K562 (cell line): ENCODE results near the gene MYMX. TPM values are rescaled to one million over a fixed set of nuclear protein-coding genes. Genes with fewer than 3 reads are reported as not detected.

Experiments
- ATAC-seq: fragments of 200-7000 bp; cut with Tn5 transposase; 3 replicates; pipeline ENCODE4 v1.9.1; 2020; ENCODE audit warnings: moderate library complexity
- BruUV-seq: library from RNA; stranded (reverse); fragments of 400-500 nt; replicated peaks from 2 replicates; lab custom pipeline; 2021; lab: Mats Ljungman, UMichigan
- CTCF ChIA-PET: fragments of 300-600 bp; formaldehyde crosslinking; extraction: SDS; loops from one replicate; lab custom pipeline; 2021; ENCODE audit warnings: low intra/inter-chr PET ratio; lab: Yijun Ruan, JAX
- POLR2A ChIA-PET: fragments of 300-600, 350-650 bp; sonication (Branson Sonifier 250); formaldehyde crosslinking; extraction: SDS; loops from one replicate; lab custom pipeline; 2021; ENCODE audit warnings: antibody characterized with exemption, inconsistent platforms; lab: Yijun Ruan, JAX
- DNase-seq, 4 experiments: peaks; one replicate each; pipeline versions ENCODE4 v3.0.0 to v3.0.0-alpha.2; 2011 to 2018; ENCODE audit warnings: low spot score in 3 of 4, mixed read lengths in 3 of 4; ENCODE audit errors: extremely low read depth in 1 of 4
- FAIRE-seq: peaks from 2 replicates; lab custom pipeline; 2011; peaks lifted over from hg19 to GRCh38; lab: Jason Lieb, UNC
- H2AFZ ChIP-seq: 2 replicates; pipeline ENCODE4 v1.6.0; 2011; ENCODE audit warnings: low read depth, low read length, control low read depth, inconsistent platforms
- H3K27ac ChIP-seq: fragments of 200-600 bp; 3 replicates; pipeline ENCODE4 v1.8.0; 2011; ENCODE audit warnings: low read depth, mild to moderate bottlenecking, control low read depth, inconsistent platforms, low read length, moderate library complexity, mixed read lengths; ENCODE audit errors: extremely low read depth
- H3K27me3 ChIP-seq, 2 experiments: fragments of 300-600 bp in 1 of 2; 2 replicates in 1 of 2; 3 replicates in 1 of 2; pipeline versions ENCODE4 v1.6.0 to v1.8.0; 2011; ENCODE audit warnings: inconsistent platforms in 2 of 2, low read length in 2 of 2, mild to moderate bottlenecking in 1 of 2, mixed read lengths in 1 of 2, moderate library complexity in 1 of 2; ENCODE audit not compliant: control insufficient read depth in 2 of 2, insufficient read depth in 2 of 2
- H3K36me3 ChIP-seq: fragments of 300-600 bp; 3 replicates; pipeline ENCODE4 v1.8.0; 2011; ENCODE audit warnings: mild to moderate bottlenecking, low read length, inconsistent platforms; ENCODE audit not compliant: control insufficient read depth, insufficient read depth
- H3K4me1 ChIP-seq, 2 experiments: fragments of 200-600 bp in 1 of 2; replicated peaks in 1 of 2; 2 replicates in 1 of 2; 3 replicates in 1 of 2; pipeline versions ENCODE4 v1.5.1 to v1.8.0; 2011; ENCODE audit warnings: inconsistent platforms in 2 of 2, low read length in 2 of 2, mild to moderate bottlenecking in 1 of 2, mixed read lengths in 1 of 2, moderate library complexity in 1 of 2; ENCODE audit not compliant: control insufficient read depth in 2 of 2, insufficient read depth in 2 of 2
- H3K4me2 ChIP-seq: 2 replicates; pipeline ENCODE4 v1.6.1; 2011; ENCODE audit warnings: low read length, control low read depth, inconsistent platforms, mixed read lengths; ENCODE audit not compliant: insufficient read depth
- H3K4me3 ChIP-seq: fragments of 200-600 bp; sonication (generic), shearing (Covaris generic); 2 replicates; pipeline ENCODE4 v1.5.1; 2016; ENCODE audit warnings: control low read depth, inconsistent platforms
- H3K79me2 ChIP-seq: fragments of 200-600 bp; 3 replicates; pipeline ENCODE4 v1.8.0; 2011; ENCODE audit warnings: low read length, inconsistent platforms; ENCODE audit not compliant: control insufficient read depth, insufficient read depth
- H3K9ac ChIP-seq, 2 experiments: 2 replicates each; pipeline versions ENCODE4 v1.6.0 to v1.6.1; 2011; ENCODE audit warnings: low read depth in 2 of 2, low read length in 2 of 2, control low read depth in 1 of 2, inconsistent platforms in 1 of 2, mild to moderate bottlenecking in 1 of 2, mixed read lengths in 1 of 2; ENCODE audit not compliant: insufficient read depth in 1 of 2
- H3K9me1 ChIP-seq: one replicate; pipeline ENCODE4 v1.6.0; 2011; ENCODE audit warnings: inconsistent platforms, mild to moderate bottlenecking, low read length, moderate library complexity; ENCODE audit not compliant: control insufficient read depth, insufficient read depth
- H3K9me3 ChIP-seq: replicated peaks from 2 replicates; pipeline ENCODE4 v1.5.1; 2011; ENCODE audit warnings: low read depth, low read length, inconsistent platforms; ENCODE audit not compliant: control insufficient read depth, insufficient read depth
- H4K20me1 ChIP-seq: replicated peaks from 2 replicates; pipeline ENCODE4 v1.6.1; 2011; ENCODE audit warnings: low read length, inconsistent platforms, mixed read lengths; ENCODE audit not compliant: control insufficient read depth, insufficient read depth
- CCNT2 ChIP-seq: IDR thresholded peaks from 2 replicates; pipeline ENCODE4 v1.6.1; 2011; ENCODE audit warnings: borderline replicate concordance, low read depth, mild to moderate bottlenecking, moderate library complexity, mixed read lengths, low read length; ENCODE audit not compliant: insufficient read length; ENCODE audit errors: extremely low read depth
- CHD2 ChIP-seq: IDR thresholded peaks from 2 replicates; pipeline ENCODE4 v1.6.1; 2011; ENCODE audit warnings: low read depth, low read length
- NELFE ChIP-seq: IDR thresholded peaks from 2 replicates; pipeline ENCODE4 v1.6.1; 2011; ENCODE audit warnings: mild to moderate bottlenecking; ENCODE audit not compliant: insufficient read depth, insufficient read length
- RBBP5 ChIP-seq: fragments of 200-600 bp; sonication (generic); IDR thresholded peaks from 2 replicates; pipeline ENCODE4 v1.6.1; 2012; ENCODE audit warnings: borderline replicate concordance, mild to moderate bottlenecking, low read length, control low read depth, inconsistent platforms; ENCODE audit not compliant: insufficient read depth, poor library complexity, severe bottlenecking
- TOE1 ChIP-seq, 2 experiments: fragments of 450-650 bp in 1 of 2; sonication (generic) in 1 of 2; formaldehyde crosslinking in 1 of 2; IDR thresholded peaks; 2 replicates each; pipeline versions ENCODE4 v1.7.1 to v1.8.0; 2016 to 2022; ENCODE audit warnings: borderline replicate concordance in 2 of 2, mild to moderate bottlenecking in 2 of 2, antibody characterized with exemption in 1 of 2, inconsistent platforms in 1 of 2, low read depth in 1 of 2, missing genetic modification reagents in 1 of 2, moderate library complexity in 1 of 2
- WGBS: fragments of 100-300 bp; shearing (Covaris generic); methylation state at CpG from one replicate; pipeline ENCODE4 v1.1.6; 2016; ENCODE audit warnings: low coverage, mixed read lengths; ENCODE audit not compliant: insufficient coverage; ENCODE audit errors: missing lambda C conversion rate; 5-methylcytosine and 5-hydroxymethylcytosine counted together
- in situ Hi-C: fragments of 300-500 bp; cut with MboI; formaldehyde crosslinking; loops from 4 replicates; pipeline ENCODE4 v1.15.0; 2018; ENCODE audit warnings: inconsistent platforms, mixed read lengths
- intact Hi-C: fragments of 100-400 bp; cut with micrococcal nuclease; formaldehyde crosslinking; loops from 2 replicates; pipeline ENCODE4 v1.14.2; 2022
- polyA plus RNA-seq, 8 experiments: library from polyadenylated mRNA; depleted of rRNA in 4 of 8; stranded (reverse) in 5 of 8; unstranded in 3 of 8; fragments of >200 nt; fragmentation: Nextera tagmentation in 2 of 8; fragmentation: Illumina TruSeq in 1 of 8; extraction: Ambion mirVana in 2 of 8; extraction: Trizol in 1 of 8; gene quantifications; 2 replicates each; pipeline versions ENCODE4 v1.2.1 to v1.2.3, GENCODE V29; 2011 to 2014; ENCODE audit warnings: inconsistent platforms in 1 of 8, missing spikeins in 1 of 8
- total RNA-seq, 7 experiments: library from RNA; depleted of rRNA in 6 of 7; stranded (reverse); fragments of >200 nt in 6 of 7; fragmentation: Illumina TruSeq in 2 of 7; extraction: Trizol in 2 of 7; gene quantifications; 2 replicates each; pipeline versions ENCODE4 v1.2.1 to v1.2.3, GENCODE V29; 2011 to 2021; ENCODE audit warnings: low replicate concordance in 1 of 7
- TF ChIP-seq, protein P1 (sequence below): fragments of 450-650 bp; formaldehyde crosslinking; IDR thresholded peaks from 2 replicates; pipeline ENCODE4 v1.4.0; 2020; ENCODE audit warnings: mild to moderate bottlenecking, moderate library complexity
- TF ChIP-seq, protein P2 (sequence below), 2 experiments: IDR thresholded peaks in 1 of 2; conservative IDR thresholded peaks in 1 of 2; 2 replicates each; pipeline ENCODE4 v1.6.1; 2016; ENCODE audit warnings: low read depth in 2 of 2, mild to moderate bottlenecking in 1 of 2, missing compliant biosample characterization in 1 of 2, missing genetic modification characterization in 1 of 2, moderate library complexity in 1 of 2

The MYMX gene
- total and polyA plus RNA-seq, 9 of the 15 experiments (the other 6 are each of a cell fraction or from before 2014, with no cell fraction given): 0.12 TPM; not detected in 8

DNA sequence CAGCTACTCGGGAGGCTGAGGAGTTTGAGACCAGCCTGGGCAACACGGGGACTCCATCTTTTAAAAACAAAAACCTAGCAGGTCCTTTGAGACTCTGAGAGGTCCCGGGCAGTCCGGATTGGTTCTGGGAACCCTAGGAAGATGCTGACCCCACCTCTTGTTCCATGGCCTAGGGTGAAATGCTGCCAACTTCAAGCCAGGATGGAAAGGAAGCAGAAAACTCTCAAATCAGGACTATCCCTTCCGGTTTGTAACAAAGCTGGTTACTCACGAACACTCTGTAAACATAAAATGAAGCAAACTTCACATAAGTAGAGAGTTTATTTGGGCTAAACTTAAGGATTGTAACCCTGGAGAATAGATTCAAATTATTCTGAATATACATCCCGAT, 30.1 kb upstream of the MYMX start:
- intact Hi-C loops (no loop called here), in situ Hi-C loops (no loop called here)
- ChIA-PET CTCF (no interaction called here), POLR2A (interaction anchor here (1.1 to 2.4 kb wide), 4 partner anchors 9 to 60 kb away, joined by 4 to 11 read pairs (median 7); partner anchors contain the start of gene HSP90AB1)
- Histone ChIP-seq H3K79me2 (no peaks in the 10 kb centered on the region), H3K9me3 (no peaks in the 10 kb centered on the region), H3K27ac (no peak overlapping the region), H3K9ac (peak overlapping the region in 1 of 2 experiments; percentile 51; a peak in 1 of 4 replicates), H3K27me3 (no peaks in the 10 kb centered on the region), H3K9me1 (no peaks in the 10 kb centered on the region), H3K36me3 (no peaks in the 10 kb centered on the region), H3K4me2 (no peak overlapping the region), H4K20me1 (no peaks in the 10 kb centered on the region), H3K4me1 (peaks cover 10 to 11% of the 10 kb centered on the region in 2 experiments; a peak in 3 of 5 replicates), H2AFZ (peak overlapping the region; percentile 96), H3K4me3 (no peak overlapping the region)
- TF ChIP-seq CCNT2: no peak
- no peak for TF ChIP-seq TOE1 (IDR thresholded peaks at IDR 0.05; ENCODE audit: borderline replicate concordance)
- no peak for TF ChIP-seq TOE1 (CRISPR knock-in tag; IDR thresholded peaks at IDR 0.05; ENCODE audit: borderline replicate concordance, low read depth)
- no peak for TF ChIP-seq NELFE
- TF ChIP-seq, protein P1, sequence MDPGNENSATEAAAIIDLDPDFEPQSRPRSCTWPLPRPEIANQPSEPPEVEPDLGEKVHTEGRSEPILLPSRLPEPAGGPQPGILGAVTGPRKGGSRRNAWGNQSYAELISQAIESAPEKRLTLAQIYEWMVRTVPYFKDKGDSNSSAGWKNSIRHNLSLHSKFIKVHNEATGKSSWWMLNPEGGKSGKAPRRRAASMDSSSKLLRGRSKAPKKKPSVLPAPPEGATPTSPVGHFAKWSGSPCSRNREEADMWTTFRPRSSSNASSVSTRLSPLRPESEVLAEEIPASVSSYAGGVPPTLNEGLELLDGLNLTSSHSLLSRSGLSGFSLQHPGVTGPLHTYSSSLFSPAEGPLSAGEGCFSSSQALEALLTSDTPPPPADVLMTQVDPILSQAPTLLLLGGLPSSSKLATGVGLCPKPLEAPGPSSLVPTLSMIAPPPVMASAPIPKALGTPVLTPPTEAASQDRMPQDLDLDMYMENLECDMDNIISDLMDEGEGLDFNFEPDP (CRISPR knock-in tag): no peak
- TF ChIP-seq RBBP5: no peak
- TF ChIP-seq, protein P2, sequence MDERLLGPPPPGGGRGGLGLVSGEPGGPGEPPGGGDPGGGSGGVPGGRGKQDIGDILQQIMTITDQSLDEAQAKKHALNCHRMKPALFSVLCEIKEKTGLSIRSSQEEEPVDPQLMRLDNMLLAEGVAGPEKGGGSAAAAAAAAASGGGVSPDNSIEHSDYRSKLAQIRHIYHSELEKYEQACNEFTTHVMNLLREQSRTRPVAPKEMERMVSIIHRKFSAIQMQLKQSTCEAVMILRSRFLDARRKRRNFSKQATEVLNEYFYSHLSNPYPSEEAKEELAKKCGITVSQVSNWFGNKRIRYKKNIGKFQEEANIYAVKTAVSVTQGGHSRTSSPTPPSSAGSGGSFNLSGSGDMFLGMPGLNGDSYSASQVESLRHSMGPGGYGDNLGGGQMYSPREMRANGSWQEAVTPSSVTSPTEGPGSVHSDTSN (CRISPR knock-in tag; IDR thresholded peaks at IDR 0.05; ENCODE audit: low read depth): no peak
- TF ChIP-seq, protein P2 (tag; conservative IDR thresholded peaks at IDR 0.05; ENCODE audit: low read depth): no peak
- no peak for TF ChIP-seq CHD2
- WGBS: 49% methylated on average over 7 of the region's 7 CpGs
- no TSS peak for BruUV-seq
- no peak for ATAC-seq
- no peak for FAIRE-seq
- DNase-seq: no peak
